Sigmoid colon (tissue), 7 donors: ENCODE data around the gene EXOC3L1. TPM values are rescaled to one million over a fixed set of nuclear protein-coding genes. Genes with fewer than 3 reads are reported as not detected.

ENCODE experiments used
- DNase-seq: peaks from one replicate; pipeline ENCODE4 v3.0.0-alpha.2; 2019
- H3K27ac ChIP-seq, 4 donors: fragments of 200-600 bp; sonication (generic); one replicate each; pipeline ENCODE4 v1.5.1; 2016 to 2019; ENCODE audit warnings: mild to moderate bottlenecking in 1 of 4
- H3K27me3 ChIP-seq, 3 donors: fragments of 200-600 bp; sonication (generic); one replicate each; pipeline ENCODE4 v1.5.1; 2019; ENCODE audit warnings: mild to moderate bottlenecking in 1 of 3
- H3K36me3 ChIP-seq, 4 donors: fragments of 200-600 bp; sonication (generic); one replicate each; pipeline ENCODE4 v1.5.1; 2016 to 2019
- H3K4me1 ChIP-seq, 4 donors: fragments of 200-600 bp; sonication (generic); one replicate each; pipeline ENCODE4 v1.5.1; 2017 to 2019
- H3K4me3 ChIP-seq, 4 donors: fragments of 200-600 bp; sonication (generic); one replicate each; pipeline ENCODE4 v1.5.1; 2017 to 2019; ENCODE audit warnings: mild to moderate bottlenecking in 2 of 4, moderate library complexity in 1 of 4
- H3K9me3 ChIP-seq, 4 donors: fragments of 200-600 bp in 3 of 4; sonication (generic) in 3 of 4; one replicate each; pipeline versions ENCODE4 v1.5.1 to v1.6.1; 2013 to 2019
- CTCF ChIP-seq, 4 experiments: fragments of 450-650 bp in 3 of 4; fragments of 200-600 bp in 1 of 4; IDR thresholded peaks; one replicate each; pipeline ENCODE4 v1.5.1; 2016 to 2019; ENCODE audit warnings: antibody characterized with exemption in 4 of 4, mild to moderate bottlenecking in 3 of 4, moderate library complexity in 2 of 4
- EP300 ChIP-seq, 4 donors: sonication (generic); formaldehyde crosslinking; IDR thresholded peaks; one replicate each; pipeline ENCODE4 v1.6.1; 2017; ENCODE audit warnings: antibody characterized with exemption in 4 of 4
- POLR2A ChIP-seq, 2 donors: fragments of 450-650 bp; IDR thresholded peaks; one replicate each; pipeline ENCODE4 v1.6.1; 2016; ENCODE audit warnings: antibody characterized with exemption in 2 of 2, mild to moderate bottlenecking in 2 of 2, moderate library complexity in 2 of 2
- POLR2AphosphoS5 ChIP-seq, 4 donors: sonication (generic); formaldehyde crosslinking; IDR thresholded peaks; one replicate each; pipeline ENCODE4 v1.6.1; 2017; ENCODE audit warnings: antibody characterized with exemption in 4 of 4
- WGBS, 2 donors: extraction: QIAGEN DNeasy Blood & Tissue Kit; methylation state at CpG; one replicate each; pipeline ENCODE4 v1.1.7; 2013; 5-methylcytosine and 5-hydroxymethylcytosine counted together
- intact Hi-C: fragments of 100-400 bp; cut with DNase I; formaldehyde crosslinking; loops from one replicate; pipeline ENCODE4 v1.15.1; 2023
- polyA plus RNA-seq, 3 donors: library from polyadenylated mRNA; stranded (reverse); fragments of 200-250 nt; gene quantifications; one replicate each; pipeline ENCODE4 v1.2.3, GENCODE V29; 2013
- total RNA-seq, 4 donors: library from RNA; depleted of rRNA; stranded (reverse); fragments of >200 nt; gene quantifications; one replicate each; pipeline ENCODE4 v1.1.0, GENCODE V29; 2016
- donor health status: healthy with polysubstance abuse.
- donor health status: Bipolar disorder and iron deficiency.
- donor health status: healthy.

Gene EXOC3L1
- total and polyA plus RNA-seq, 7 donors, result 1.1 to 8.4 (median 2.5) TPM

DNA sequence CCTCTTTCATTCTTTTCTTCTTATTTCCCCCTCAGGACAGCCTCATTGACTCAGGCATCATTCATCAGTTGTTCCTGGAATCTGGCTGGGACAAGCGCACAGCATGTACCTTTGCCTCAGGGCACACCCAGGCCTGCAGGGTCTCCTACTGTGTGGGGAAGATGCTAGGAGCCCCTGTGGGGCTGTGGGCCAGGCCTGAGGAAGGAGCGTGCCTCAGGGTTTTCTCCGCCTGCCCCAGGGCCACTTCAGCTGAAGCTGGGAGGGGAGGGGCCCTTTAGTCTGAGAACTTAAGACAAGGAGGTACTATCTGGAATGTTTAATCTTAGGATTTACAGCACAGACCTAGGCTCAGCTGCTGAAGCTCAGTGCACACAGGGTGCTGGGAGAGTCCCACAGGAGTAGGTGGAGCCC lies 16.9 kb upstream of the EXOC3L1 start:
- Histone ChIP-seq H3K4me1 (no peaks in the 10 kb centered on the region), H3K27ac (no peak overlapping the region), H3K9me3 (no peaks in the 10 kb centered on the region), H3K4me3 (no peak overlapping the region), H3K27me3 (no peaks in the 10 kb centered on the region), H3K36me3 (peaks cover 0 to 8% (median 3%) of the 10 kb centered on the region in 4 donors)
- WGBS, 2 donors, result 92 to 93% methylated on average over 3 of the region's 3 CpGs
- intact Hi-C loops, result no loop called here
- TF ChIP-seq POLR2A (IDR thresholded peaks at IDR 0.05), result no peak
- TF ChIP-seq EP300 (IDR thresholded peaks at IDR 0.05), result no peak
- TF ChIP-seq CTCF (IDR thresholded peaks at IDR 0.05), result no peak
- TF ChIP-seq POLR2AphosphoS5 (IDR thresholded peaks at IDR 0.05), result no peak
- DNase-seq, result no peak

GRCh38 chr16:67206129-67206837 lies 16.3 kb upstream of the EXOC3L1 start:
- intact Hi-C loops, result no loop called here
- no peaks in the 10 kb centered on the region for H3K4me1 ChIP-seq
- H3K4me3 ChIP-seq, result no peak overlapping the region
- DNase-seq, result no peak
- 88 to 94% methylated on average over 8 of the region's 8 CpGs for WGBS, 2 donors
- no peaks in the 10 kb centered on the region for H3K27me3 ChIP-seq
- no peak overlapping the region for H3K27ac ChIP-seq
- TF ChIP-seq POLR2AphosphoS5 (IDR thresholded peaks at IDR 0.05) (no peak), CTCF (IDR thresholded peaks at IDR 0.05) (no peak), EP300 (IDR thresholded peaks at IDR 0.05) (no peak), POLR2A (IDR thresholded peaks at IDR 0.05) (no peak)
- no peaks in the 10 kb centered on the region for H3K9me3 ChIP-seq
- H3K36me3 ChIP-seq, result peaks cover 0 to 14% (median 6%) of the 10 kb centered on the region in 4 donors

- DNase-seq, result no peak
- Histone ChIP-seq H3K36me3 (peaks cover 0 to 14% (median 6%) of the 10 kb centered on the region in 4 donors), H3K27me3 (no peaks in the 10 kb centered on the region), H3K4me1 (peaks cover 0 to 9% (median 3%) of the 10 kb centered on the region in 4 donors), H3K9me3 (no peaks in the 10 kb centered on the region), H3K4me3 (no peak overlapping the region), H3K27ac (no peak overlapping the region)
- WGBS, 2 donors, result 83 to 86% methylated on average over 4 of the region's 4 CpGs
- TF ChIP-seq POLR2AphosphoS5 (IDR thresholded peaks at IDR 0.05) (no peak), EP300 (IDR thresholded peaks at IDR 0.05) (no peak), CTCF (IDR thresholded peaks at IDR 0.05) (no peak), POLR2A (IDR thresholded peaks at IDR 0.05) (no peak)
- intact Hi-C loops, result no loop called here
Observed at GRCh38 chr16:67204076-67204475, 14.1 kb upstream of the EXOC3L1 start.

DNA sequence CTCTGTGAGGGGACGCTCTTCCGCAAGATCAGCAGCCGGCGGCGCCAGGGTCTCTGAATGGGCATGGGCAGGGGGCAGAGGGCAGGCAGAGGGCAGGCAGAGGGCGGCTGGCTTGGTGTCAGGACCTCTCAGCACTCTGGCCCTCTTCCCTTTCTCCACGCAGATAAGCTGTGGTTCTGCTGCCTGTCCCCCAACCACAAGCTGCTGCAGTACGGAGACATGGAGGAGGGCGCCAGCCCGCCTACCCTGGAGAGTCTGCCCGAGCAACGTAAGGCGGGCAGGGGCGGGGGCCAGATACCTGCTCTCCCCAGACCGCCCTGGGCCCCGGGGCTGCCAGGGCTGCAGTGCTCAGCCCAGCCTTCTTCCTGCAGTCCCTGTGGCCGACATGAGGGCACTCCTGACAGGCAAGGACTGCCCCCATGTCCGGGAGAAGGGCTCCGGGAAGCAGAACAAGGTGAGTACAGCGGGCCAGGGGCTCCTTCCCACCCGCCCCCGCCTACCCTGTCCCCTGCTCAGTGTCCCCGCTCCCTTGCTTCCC lies 13.1 kb upstream of the EXOC3L1 start:
- Histone ChIP-seq H3K36me3 (peaks cover 0 to 18% (median 9%) of the 10 kb centered on the region in 4 donors), H3K4me1 (peaks cover 0 to 10% (median 9%) of the 10 kb centered on the region in 4 donors), H3K27ac (no peak overlapping the region), H3K27me3 (no peaks in the 10 kb centered on the region), H3K9me3 (no peaks in the 10 kb centered on the region), H3K4me3 (no peak overlapping the region)
- 91 to 95% methylated on average over 23 of the region's 23 CpGs for WGBS, 2 donors
- no peak for DNase-seq
- intact Hi-C loops, result no loop called here
- TF ChIP-seq POLR2A (IDR thresholded peaks at IDR 0.05) (no peak), EP300 (IDR thresholded peaks at IDR 0.05) (no peak), POLR2AphosphoS5 (IDR thresholded peaks at IDR 0.05) (no peak), CTCF (IDR thresholded peaks at IDR 0.05) (no peak)
